Activated CD4-positive, alpha-beta T cell treated with anti-CD3 and anti-CD28 coated beads, Interleukin-2, amount 50 U/mL, for 1 hour (primary cell): ENCODE results near the gene PPRC1.

Experiments used
- DNase-seq: peaks from one replicate; pipeline ENCODE4 v3.0.0-alpha.2; 2020

Gene PPRC1

GRCh38 chr10:102132563-102133372, at the start of gene PPRC1:
TSS of gene PPRC1 (plus strand) at chr10:102133040. CDS start at chr10:102133069, 29 bp downstream.
- DNase-seq, result peak; percentile 96

GRCh38 chr10:102083541-102083940, 49.3 kb upstream of the PPRC1 start:
- DNase-seq, result no peak

GRCh38 chr10:102085336-102085735, 47.5 kb upstream of the PPRC1 start:
- DNase-seq, result no peak

- DNase-seq, result no peak
Measured at GRCh38 chr10:102086196-102086595, 46.6 kb upstream of the PPRC1 start.

GRCh38 chr10:102090772-102091171, 42.1 kb upstream of the PPRC1 start:
- no peak for DNase-seq

- DNase-seq, result no peak
Measured at GRCh38 chr10:102096449-102096848, 36.4 kb upstream of the PPRC1 start.

- DNase-seq, result no peak
Measured at GRCh38 chr10:102101152-102101551, 31.7 kb upstream of the PPRC1 start.

GRCh38 chr10:102102421-102102820, 30.4 kb upstream of the PPRC1 start:
- DNase-seq, result no peak

- no peak for DNase-seq
Measured at GRCh38 chr10:102106998-102107397, 25.8 kb upstream of the PPRC1 start.

- DNase-seq, result no peak
Measured at GRCh38 chr10:102109166-102110116, 23.4 kb upstream of the PPRC1 start.

GRCh38 chr10:102111276-102111675, 21.6 kb upstream of the PPRC1 start:
- DNase-seq, result no peak

- DNase-seq, result no peak
Measured at GRCh38 chr10:102112210-102112817, 20.5 kb upstream of the PPRC1 start.

- no peak for DNase-seq
Measured at GRCh38 chr10:102113261-102113955, 19.4 kb upstream of the PPRC1 start.

GRCh38 chr10:102113956-102114857, 18.6 kb upstream of the PPRC1 start:
- DNase-seq, result no peak

GRCh38 chr10:102114861-102115618, 17.8 kb upstream of the PPRC1 start:
- peak; percentile 80 for DNase-seq

- DNase-seq, result no peak
Measured at GRCh38 chr10:102115775-102116174, 17.1 kb upstream of the PPRC1 start.

- no peak for DNase-seq
Measured at GRCh38 chr10:102116656-102117055, 16.2 kb upstream of the PPRC1 start.

GRCh38 chr10:102117391-102118159, 15.3 kb upstream of the PPRC1 start:
- DNase-seq, result peak; percentile 62

GRCh38 chr10:102118867-102119266, 14.0 kb upstream of the PPRC1 start:
- no peak for DNase-seq
